Neural cell (in vitro differentiated cells): ENCODE data around the gene PSORS1C2. TPM values are rescaled to one million over a fixed set of nuclear protein-coding genes. Genes with fewer than 3 reads are reported as not detected.

Source experiments
- H2AFZ ChIP-seq: fragments of 200-600, 300-800 bp; sonication (generic), shearing (Covaris generic); 2 replicates; pipeline ENCODE4 v1.6.0; 2014; ENCODE audit warnings: low read depth, mild to moderate bottlenecking, antibody characterized with exemption, low read length, moderate library complexity
- H3F3A ChIP-seq: fragments of 200-600 bp; shearing (Covaris generic); 2 replicates; pipeline ENCODE4 v1.6.1; 2016; ENCODE audit warnings: mild to moderate bottlenecking, moderate library complexity, mixed read lengths, antibody characterized with exemption, low read length; ENCODE audit not compliant: insufficient read depth, poor library complexity, severe bottlenecking
- H3K27ac ChIP-seq: fragments of 200-600, 300-800 bp; sonication (generic), shearing (Covaris generic); 2 replicates; pipeline ENCODE4 v1.5.1; 2014; ENCODE audit warnings: mild to moderate bottlenecking, low read length, moderate library complexity
- H3K27me3 ChIP-seq: fragments of 300-800, 200-600 bp; sonication (generic), shearing (Covaris generic); 2 replicates; pipeline ENCODE4 v1.6.0; 2014; ENCODE audit warnings: mild to moderate bottlenecking, low read depth, low read length, moderate library complexity; ENCODE audit not compliant: insufficient read depth
- H3K36me3 ChIP-seq: fragments of 300-800, 200-600 bp; sonication (generic), shearing (Covaris generic); 2 replicates; pipeline ENCODE4 v1.5.1; 2014; ENCODE audit warnings: mild to moderate bottlenecking, antibody characterized with exemption, low read length, moderate library complexity; ENCODE audit not compliant: insufficient read depth
- H3K4me2 ChIP-seq: fragments of 300-800, 200-600 bp; sonication (generic), shearing (Covaris generic); 2 replicates; pipeline ENCODE4 v1.6.0; 2014; ENCODE audit warnings: mild to moderate bottlenecking, low read length
- H3K4me3 ChIP-seq: fragments of 300-800, 200-600 bp; sonication (generic), shearing (Covaris generic); 2 replicates; pipeline ENCODE4 v1.5.1; 2014; ENCODE audit warnings: mild to moderate bottlenecking, low read length, moderate library complexity
- H3K79me2 ChIP-seq: fragments of 200-600 bp; shearing (Covaris generic); replicated peaks from 2 replicates; pipeline ENCODE4 v1.6.0; 2014; ENCODE audit warnings: mild to moderate bottlenecking, low read length, moderate library complexity; ENCODE audit not compliant: insufficient read depth
- H3K9ac ChIP-seq: fragments of 300-800, 200-600 bp; sonication (generic), shearing (Covaris generic); 2 replicates; pipeline ENCODE4 v1.6.1; 2016; ENCODE audit warnings: mild to moderate bottlenecking, low read length, mixed read lengths
- H3K9me2 ChIP-seq: fragments of 200-600 bp; shearing (Covaris generic); 2 replicates; pipeline ENCODE4 v1.6.1; 2016; ENCODE audit warnings: mild to moderate bottlenecking, low read length, mixed read lengths; ENCODE audit not compliant: insufficient read depth
- H3K9me3 ChIP-seq: fragments of 200-600, 300-800 bp; sonication (generic), shearing (Covaris generic); 2 replicates; pipeline ENCODE4 v1.6.1; 2016; ENCODE audit warnings: mild to moderate bottlenecking, mixed run types, low read length, moderate library complexity, mixed read lengths
- H4K20me1 ChIP-seq: fragments of 200-600 bp; shearing (Covaris generic); 2 replicates; pipeline ENCODE4 v1.6.1; 2016; ENCODE audit warnings: mild to moderate bottlenecking, mixed run types; ENCODE audit not compliant: insufficient read depth
- CTCF ChIP-seq: fragments of 450-650 bp; IDR thresholded peaks from 2 replicates; pipeline ENCODE4 v1.5.1; 2014; ENCODE audit warnings: antibody characterized with exemption, mild to moderate bottlenecking, moderate library complexity; ENCODE audit not compliant: poor library complexity, severe bottlenecking
- EP300 ChIP-seq: fragments of 450-650 bp; conservative IDR thresholded peaks from 2 replicates; pipeline ENCODE4 v1.6.1; 2014; ENCODE audit warnings: antibody characterized with exemption, mild to moderate bottlenecking, moderate library complexity; ENCODE audit not compliant: poor library complexity, severe bottlenecking
- EZH2 ChIP-seq: fragments of 200-600, 300-800 bp; shearing (Covaris generic), sonication (generic); IDR thresholded peaks from 2 replicates; pipeline ENCODE4 v1.6.1; 2014; ENCODE audit warnings: antibody characterized with exemption, low read length, borderline replicate concordance, mild to moderate bottlenecking; ENCODE audit not compliant: insufficient read depth, poor library complexity, severe bottlenecking
- MXI1 ChIP-seq: fragments of 450-650 bp; conservative IDR thresholded peaks from 2 replicates; pipeline ENCODE4 v1.6.1; 2014; ENCODE audit warnings: antibody characterized with exemption, mild to moderate bottlenecking; ENCODE audit not compliant: poor library complexity, severe bottlenecking
- POLR2AphosphoS5 ChIP-seq: IDR thresholded peaks from 2 replicates; pipeline ENCODE4 v1.6.1; 2012
- RAD21 ChIP-seq: fragments of 450-650 bp; conservative IDR thresholded peaks from 2 replicates; pipeline ENCODE4 v1.6.1; 2014; ENCODE audit warnings: antibody characterized with exemption, mild to moderate bottlenecking, moderate library complexity
- REST ChIP-seq: IDR thresholded peaks from 2 replicates; pipeline ENCODE4 v1.6.1; 2012; ENCODE audit warnings: borderline replicate concordance
- SMC3 ChIP-seq: fragments of 450-650 bp; conservative IDR thresholded peaks from 2 replicates; pipeline ENCODE4 v1.6.1; 2014; ENCODE audit warnings: antibody characterized with exemption, mild to moderate bottlenecking, moderate library complexity; ENCODE audit not compliant: poor library complexity
- TAF1 ChIP-seq: IDR thresholded peaks from 2 replicates; pipeline ENCODE4 v1.6.1; 2012; ENCODE audit warnings: low read depth
- polyA plus RNA-seq: library from polyadenylated mRNA; depleted of rRNA; stranded (reverse); fragments of >200 nt; gene quantifications from 2 replicates; pipeline ENCODE4 v1.2.3, GENCODE V29; 2014

PSORS1C2 gene
- polyA plus RNA-seq, 1 donor from 2014 or later = not detected

- no peak overlapping the region for H3K4me2 ChIP-seq
- no peaks in the 10 kb centered on the region for H3K9me2 ChIP-seq
- no peak overlapping the region for H2AFZ ChIP-seq
- no peaks in the 10 kb centered on the region for H3K27me3 ChIP-seq
- H3K79me2 ChIP-seq = no peaks in the 10 kb centered on the region
- H3K4me3 ChIP-seq = no peak overlapping the region
- no peaks in the 10 kb centered on the region for H3K9me3 ChIP-seq
- no peaks in the 10 kb centered on the region for H3K36me3 ChIP-seq
- H3K9ac ChIP-seq = no peak overlapping the region
- TF ChIP-seq TAF1 = no peak
- TF ChIP-seq MXI1 = no peak
- TF ChIP-seq POLR2AphosphoS5 = no peak
- peak; percentile 64 for TF ChIP-seq SMC3
- TF ChIP-seq EP300 = no peak
- TF ChIP-seq RAD21 = peak; percentile 44
- TF ChIP-seq REST = no peak
- TF ChIP-seq CTCF = peak; percentile 72
- TF ChIP-seq EZH2 = no peak
- H3K27ac ChIP-seq = no peak overlapping the region
- no peaks in the 10 kb centered on the region for H3F3A ChIP-seq
- H4K20me1 ChIP-seq = no peaks in the 10 kb centered on the region
Observed at GRCh38 chr6:31128093-31128676, 10.7 kb downstream of the PSORS1C2 start.

GRCh38 chr6:31126396-31127175, 12.3 kb downstream of the PSORS1C2 start:
- Histone ChIP-seq H3K9ac (no peak overlapping the region), H3K27ac (no peak overlapping the region), H3K9me2 (no peaks in the 10 kb centered on the region), H3F3A (no peaks in the 10 kb centered on the region), H3K4me2 (no peak overlapping the region), H4K20me1 (no peaks in the 10 kb centered on the region), H3K4me3 (no peak overlapping the region), H3K36me3 (no peaks in the 10 kb centered on the region), H3K27me3 (no peaks in the 10 kb centered on the region), H3K9me3 (no peaks in the 10 kb centered on the region), H2AFZ (no peak overlapping the region), H3K79me2 (no peaks in the 10 kb centered on the region)
- TF ChIP-seq POLR2AphosphoS5 (no peak), CTCF (no peak), REST (no peak), SMC3 (no peak), TAF1 (no peak), EP300 (no peak), RAD21 (no peak), MXI1 (no peak)
